ENCODE results near the gene USP36.

DNA sequence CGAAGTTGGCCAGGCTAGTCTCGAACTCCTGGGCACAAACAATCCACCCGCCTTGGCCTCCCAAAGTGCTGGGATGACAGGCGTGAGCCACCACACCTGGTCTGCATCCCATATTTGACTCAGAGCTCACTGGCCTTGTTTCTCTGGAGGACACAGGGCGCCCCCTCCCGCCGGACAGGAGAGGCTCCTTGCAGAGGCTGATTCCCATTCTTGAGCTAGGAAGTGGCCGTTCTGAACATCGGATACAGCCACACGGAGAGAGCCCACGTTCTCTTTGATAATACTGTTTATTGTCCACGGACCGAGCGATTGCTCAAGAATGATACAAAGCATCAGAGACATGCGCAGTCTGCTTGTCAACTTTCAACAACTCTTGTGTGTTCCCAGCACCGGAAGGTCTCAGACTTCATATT is 12.1 kb upstream of the USP36 start:
- TF ChIP-seq POLR2A (IDR thresholded peaks at IDR 0.05): no peak
- TF ChIP-seq, protein P1, sequence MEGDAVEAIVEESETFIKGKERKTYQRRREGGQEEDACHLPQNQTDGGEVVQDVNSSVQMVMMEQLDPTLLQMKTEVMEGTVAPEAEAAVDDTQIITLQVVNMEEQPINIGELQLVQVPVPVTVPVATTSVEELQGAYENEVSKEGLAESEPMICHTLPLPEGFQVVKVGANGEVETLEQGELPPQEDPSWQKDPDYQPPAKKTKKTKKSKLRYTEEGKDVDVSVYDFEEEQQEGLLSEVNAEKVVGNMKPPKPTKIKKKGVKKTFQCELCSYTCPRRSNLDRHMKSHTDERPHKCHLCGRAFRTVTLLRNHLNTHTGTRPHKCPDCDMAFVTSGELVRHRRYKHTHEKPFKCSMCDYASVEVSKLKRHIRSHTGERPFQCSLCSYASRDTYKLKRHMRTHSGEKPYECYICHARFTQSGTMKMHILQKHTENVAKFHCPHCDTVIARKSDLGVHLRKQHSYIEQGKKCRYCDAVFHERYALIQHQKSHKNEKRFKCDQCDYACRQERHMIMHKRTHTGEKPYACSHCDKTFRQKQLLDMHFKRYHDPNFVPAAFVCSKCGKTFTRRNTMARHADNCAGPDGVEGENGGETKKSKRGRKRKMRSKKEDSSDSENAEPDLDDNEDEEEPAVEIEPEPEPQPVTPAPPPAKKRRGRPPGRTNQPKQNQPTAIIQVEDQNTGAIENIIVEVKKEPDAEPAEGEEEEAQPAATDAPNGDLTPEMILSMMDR (IDR thresholded peaks at IDR 0.05): no peak
- TF ChIP-seq POLR2AphosphoS5 (IDR thresholded peaks at IDR 0.05): no peak

Measured in breast epithelium (tissue), 3 donors.